ENCODE results near the gene LCN12.

The LCN12 gene

DNA sequence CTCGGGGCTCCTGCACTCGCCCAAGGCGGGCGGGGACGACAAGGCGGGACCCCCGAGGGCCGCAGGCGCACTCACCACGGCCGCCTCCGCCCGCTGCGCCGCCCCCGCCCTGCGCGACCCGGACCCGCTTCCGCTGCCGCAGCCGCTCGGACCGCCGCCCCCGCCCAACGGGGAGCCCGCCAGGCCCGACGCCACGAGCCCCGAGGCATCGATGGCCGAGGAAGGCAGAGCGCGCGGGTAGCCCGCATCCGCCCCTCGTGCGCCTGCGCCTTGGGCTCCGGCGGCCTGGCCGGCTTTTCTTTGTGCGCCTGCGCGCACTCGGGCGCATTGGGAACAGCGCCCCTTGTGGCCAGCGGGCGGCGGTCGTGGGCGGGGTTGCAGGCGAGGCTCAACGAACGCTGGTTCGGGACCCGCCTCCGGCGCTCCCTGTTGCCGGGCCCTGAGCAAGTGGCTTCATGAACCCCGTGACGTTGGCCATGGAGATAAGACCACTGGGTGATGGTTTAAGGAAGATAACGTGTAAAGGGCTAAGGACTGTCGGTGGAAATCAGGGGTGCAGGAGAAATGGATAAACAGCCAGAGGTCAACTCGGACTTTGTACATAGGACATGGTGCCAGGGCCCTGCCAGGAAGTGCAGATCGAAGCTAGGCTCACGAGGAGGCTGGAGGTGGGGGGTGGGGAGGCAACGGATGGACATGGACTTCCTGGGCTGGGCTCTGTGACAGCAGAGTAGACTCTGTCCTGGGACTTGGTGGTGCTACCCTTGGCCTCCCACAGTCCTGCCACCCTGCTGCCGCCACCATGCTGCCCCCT is 7.3 kb upstream of the LCN12 start, which contains the start of the genes C8G and FBXW5:
TSS of gene C8G (plus strand) at position 725 of the 814 bp plus-strand sequence. CDS start at position 803, 78 bp downstream.
TSS of gene FBXW5 (minus strand) at position 220 of the 814 bp plus-strand sequence. CDS start 655 bp downstream, outside the sequence.
- Histone ChIP-seq H4K8ac (ENCODE audit: low read length) (peak within 1 kb of the TSS; percentile 94), H4K91ac (ENCODE audit: low read length) (peak within 1 kb of the TSS; percentile 95), H2BK5ac (ENCODE audit: low read depth, low read length, poor library complexity, severe bottlenecking) (peak within 1 kb of the TSS; percentile 81), H3K23ac (ENCODE audit: low read length in 2 of 2) (peak within 1 kb of the TSS; percentile 79 to 97), H2BK15ac (ENCODE audit: low read depth, poor library complexity, severe bottlenecking) (peak within 1 kb of the TSS; percentile 93), H2BK120ac (ENCODE audit: low read depth, low read length) (peak within 1 kb of the TSS; percentile 83), H3K36me3 (ENCODE audit: control insufficient read depth in 1 of 2, insufficient read depth in 2 of 2, low read depth in 1 of 2, low read length in 2 of 2) (peaks cover 32 to 42% of the 10 kb centered on the region in 2 experiments), H3K4ac (ENCODE audit: low read depth in 1 of 2, low read length in 2 of 2) (peak within 1 kb of the TSS; percentile 67 to 97), H3K18ac (ENCODE audit: low read depth in 1 of 2, low read length in 2 of 2) (peak within 1 kb of the TSS; percentile 88 to 95), H3K79me1 (replicated peaks; ENCODE audit: low read length, poor library complexity, severe bottlenecking) (peaks cover 20% of the 10 kb centered on the region), H3K9ac (ENCODE audit: low read length) (peak within 1 kb of the TSS; percentile 92), H3K27me3 (ENCODE audit: control insufficient read depth in 1 of 2, insufficient read depth in 1 of 2, low read length in 2 of 2) (no peaks in the 10 kb centered on the region), H2BK12ac (ENCODE audit: low read length in 2 of 2) (peak within 1 kb of the TSS in 1 of 2 experiments; percentile 70), H3K14ac (ENCODE audit: low read length in 2 of 2) (peak within 1 kb of the TSS in 1 of 2 experiments; percentile 98), H3K4me2 (ENCODE audit: low read length, poor library complexity, severe bottlenecking) (peak within 1 kb of the TSS; percentile 69), H3K4me1 (ENCODE audit: control insufficient read depth, insufficient read depth, low read depth, low read length) (peaks cover 37% of the 10 kb centered on the region), H2AK5ac (ENCODE audit: low read length, severe bottlenecking) (no peak within 1 kb of the TSS), H3K9me3 (ENCODE audit: control insufficient read depth, low read length) (no peaks in the 10 kb centered on the region), H3K4me3 (ENCODE audit: insufficient read depth in 1 of 2, low read depth in 1 of 2, low read length in 2 of 2) (peak within 1 kb of the TSS; percentile 89 to 90), H3K27ac (ENCODE audit: low read length, poor library complexity, severe bottlenecking) (no peak within 1 kb of the TSS), H2AFZ (ENCODE audit: low read depth, low read length) (peak within 1 kb of the TSS; percentile 32)
- WGBS = 8% methylated on average over 62 of the region's 74 CpGs
- DNase-seq = peak; percentile 90

DNA sequence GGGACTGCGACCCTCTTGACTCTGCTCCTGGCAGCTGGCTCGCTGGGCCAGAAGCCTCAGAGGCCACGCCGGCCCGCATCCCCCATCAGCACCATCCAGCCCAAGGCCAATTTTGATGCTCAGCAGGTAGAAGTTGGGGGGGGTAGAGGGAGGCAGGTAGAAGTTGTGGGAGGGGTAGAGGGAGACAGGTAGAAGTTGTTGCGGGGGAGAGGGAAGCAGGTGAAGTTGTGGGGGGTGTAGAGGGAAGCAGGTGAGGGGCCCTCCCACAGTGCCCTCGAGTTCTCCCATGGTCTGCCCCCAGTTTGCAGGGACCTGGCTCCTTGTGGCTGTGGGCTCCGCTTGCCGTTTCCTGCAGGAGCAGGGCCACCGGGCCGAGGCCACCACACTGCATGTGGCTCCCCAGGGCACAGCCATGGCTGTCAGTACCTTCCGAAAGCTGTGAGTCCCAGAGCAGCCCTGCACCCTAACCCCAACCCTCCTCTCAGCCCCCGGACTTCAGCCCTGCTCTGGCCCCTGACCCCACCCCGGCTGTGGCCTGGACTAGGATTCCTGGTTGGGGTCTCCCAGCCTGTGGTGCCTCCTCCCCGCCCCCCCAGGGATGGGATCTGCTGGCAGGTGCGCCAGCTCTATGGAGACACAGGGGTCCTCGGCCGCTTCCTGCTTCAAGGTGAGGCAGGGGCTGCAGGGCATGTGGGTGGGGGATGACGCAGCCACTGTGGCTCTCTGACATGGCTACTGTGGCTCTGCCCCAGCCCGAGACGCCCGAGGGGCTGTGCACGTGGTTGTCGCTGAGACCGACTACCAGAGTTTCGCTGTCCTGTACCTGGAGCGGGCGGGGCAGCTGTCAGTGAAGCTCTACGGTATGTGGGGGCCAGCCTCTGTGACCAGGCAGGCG is 6.5 kb upstream of the LCN12 start:
- H4K8ac ChIP-seq (ENCODE audit: low read length) = peak overlapping the region; percentile 58

DNA sequence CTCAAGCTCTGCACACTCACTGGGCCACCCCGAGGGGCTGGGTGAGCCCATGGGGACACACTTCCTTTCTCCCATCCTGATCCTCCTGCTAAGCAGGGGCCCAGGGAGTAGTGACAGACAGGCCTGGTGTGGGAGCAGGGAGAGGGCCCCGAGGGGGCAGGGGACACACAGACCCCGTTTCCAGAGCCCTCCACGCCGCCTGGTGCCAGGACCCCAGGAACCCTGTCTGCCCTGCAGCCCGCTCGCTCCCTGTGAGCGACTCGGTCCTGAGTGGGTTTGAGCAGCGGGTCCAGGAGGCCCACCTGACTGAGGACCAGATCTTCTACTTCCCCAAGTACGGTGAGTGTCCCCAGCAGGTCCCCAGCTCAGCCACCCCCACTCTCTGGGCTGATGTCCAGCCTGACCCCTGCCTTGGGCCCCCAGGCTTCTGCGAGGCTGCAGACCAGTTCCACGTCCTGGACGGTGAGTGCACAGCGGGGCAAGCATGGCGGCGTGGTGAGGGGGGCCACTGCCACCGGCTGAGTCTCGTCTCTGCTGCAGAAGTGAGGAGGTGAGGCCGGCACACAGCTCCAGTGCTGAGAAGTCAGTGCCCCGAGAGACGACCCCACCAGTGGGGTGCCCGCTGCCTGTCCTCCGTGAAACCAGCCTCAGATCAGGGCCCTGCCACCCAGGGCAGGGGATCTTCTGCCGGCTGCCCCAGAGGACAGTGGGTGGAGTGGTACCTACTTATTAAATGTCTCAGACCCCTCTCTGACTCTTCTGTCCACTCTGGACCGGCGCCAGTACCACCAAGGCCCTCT is 5.6 kb upstream of the LCN12 start:
- Histone ChIP-seq H3K79me1 (replicated peaks; ENCODE audit: low read length, poor library complexity, severe bottlenecking) (peaks cover 8% of the 10 kb centered on the region), H4K8ac (ENCODE audit: low read length) (no peak overlapping the region), H3K18ac (ENCODE audit: low read depth in 1 of 2, low read length in 2 of 2) (no peak overlapping the region), H2AFZ (ENCODE audit: low read depth, low read length) (no peak overlapping the region), H3K4me1 (ENCODE audit: control insufficient read depth, insufficient read depth, low read depth, low read length) (peaks cover 44% of the 10 kb centered on the region), H3K14ac (ENCODE audit: low read length in 2 of 2) (no peak overlapping the region), H3K23ac (ENCODE audit: low read length in 2 of 2) (no peak overlapping the region), H3K4me2 (ENCODE audit: low read length, poor library complexity, severe bottlenecking) (no peak overlapping the region), H3K27me3 (ENCODE audit: control insufficient read depth in 1 of 2, insufficient read depth in 1 of 2, low read length in 2 of 2) (no peaks in the 10 kb centered on the region), H3K27ac (ENCODE audit: low read length, poor library complexity, severe bottlenecking) (no peak overlapping the region), H2BK15ac (ENCODE audit: low read depth, poor library complexity, severe bottlenecking) (no peak overlapping the region), H3K4me3 (ENCODE audit: insufficient read depth in 1 of 2, low read depth in 1 of 2, low read length in 2 of 2) (no peak overlapping the region), H4K91ac (ENCODE audit: low read length) (no peak overlapping the region), H2BK12ac (ENCODE audit: low read length in 2 of 2) (no peak overlapping the region), H2AK5ac (ENCODE audit: low read length, severe bottlenecking) (no peak overlapping the region), H3K36me3 (ENCODE audit: control insufficient read depth in 1 of 2, insufficient read depth in 2 of 2, low read depth in 1 of 2, low read length in 2 of 2) (peaks cover 15 to 25% of the 10 kb centered on the region in 2 experiments), H3K9ac (ENCODE audit: low read length) (no peak overlapping the region), H3K9me3 (ENCODE audit: control insufficient read depth, low read length) (no peaks in the 10 kb centered on the region), H2BK120ac (ENCODE audit: low read depth, low read length) (no peak overlapping the region), H3K4ac (ENCODE audit: low read depth in 1 of 2, low read length in 2 of 2) (no peak overlapping the region), H2BK5ac (ENCODE audit: low read depth, low read length, poor library complexity, severe bottlenecking) (no peak overlapping the region)
- no peak for DNase-seq
- 89% methylated on average over 24 of the region's 27 CpGs for WGBS

More for the DNA sequence above, 6.5 kb upstream of the LCN12 start:
- Histone ChIP-seq H2AFZ (ENCODE audit: low read depth, low read length) (no peak overlapping the region), H3K4me2 (ENCODE audit: low read length, poor library complexity, severe bottlenecking) (no peak overlapping the region), H2AK5ac (ENCODE audit: low read length, severe bottlenecking) (no peak overlapping the region), H2BK15ac (ENCODE audit: low read depth, poor library complexity, severe bottlenecking) (peak overlapping the region; percentile 6), H2BK12ac (ENCODE audit: low read length in 2 of 2) (peak overlapping the region in 1 of 2 experiments; percentile 19), H3K14ac (ENCODE audit: low read length in 2 of 2) (no peak overlapping the region), H2BK120ac (ENCODE audit: low read depth, low read length) (no peak overlapping the region), H3K79me1 (replicated peaks; ENCODE audit: low read length, poor library complexity, severe bottlenecking) (peaks cover 14% of the 10 kb centered on the region), H3K4me1 (ENCODE audit: control insufficient read depth, insufficient read depth, low read depth, low read length) (peaks cover 41% of the 10 kb centered on the region), H4K91ac (ENCODE audit: low read length) (peak overlapping the region; percentile 44), H3K9me3 (ENCODE audit: control insufficient read depth, low read length) (no peaks in the 10 kb centered on the region), H3K36me3 (ENCODE audit: control insufficient read depth in 1 of 2, insufficient read depth in 2 of 2, low read depth in 1 of 2, low read length in 2 of 2) (peaks cover 24 to 34% of the 10 kb centered on the region in 2 experiments), H3K23ac (ENCODE audit: low read length in 2 of 2) (no peak overlapping the region), H3K18ac (ENCODE audit: low read depth in 1 of 2, low read length in 2 of 2) (peak overlapping the region in 1 of 2 experiments; percentile 71), H3K27ac (ENCODE audit: low read length, poor library complexity, severe bottlenecking) (no peak overlapping the region), H3K4ac (ENCODE audit: low read depth in 1 of 2, low read length in 2 of 2) (no peak overlapping the region), H3K9ac (ENCODE audit: low read length) (no peak overlapping the region), H2BK5ac (ENCODE audit: low read depth, low read length, poor library complexity, severe bottlenecking) (no peak overlapping the region), H3K4me3 (ENCODE audit: insufficient read depth in 1 of 2, low read depth in 1 of 2, low read length in 2 of 2) (no peak overlapping the region), H3K27me3 (ENCODE audit: control insufficient read depth in 1 of 2, insufficient read depth in 1 of 2, low read length in 2 of 2) (no peaks in the 10 kb centered on the region)
- WGBS = 93% methylated on average over 28 of the region's 30 CpGs
- DNase-seq = no peak
